ENCODE data around the gene RBP3.

Gene RBP3

DNA sequence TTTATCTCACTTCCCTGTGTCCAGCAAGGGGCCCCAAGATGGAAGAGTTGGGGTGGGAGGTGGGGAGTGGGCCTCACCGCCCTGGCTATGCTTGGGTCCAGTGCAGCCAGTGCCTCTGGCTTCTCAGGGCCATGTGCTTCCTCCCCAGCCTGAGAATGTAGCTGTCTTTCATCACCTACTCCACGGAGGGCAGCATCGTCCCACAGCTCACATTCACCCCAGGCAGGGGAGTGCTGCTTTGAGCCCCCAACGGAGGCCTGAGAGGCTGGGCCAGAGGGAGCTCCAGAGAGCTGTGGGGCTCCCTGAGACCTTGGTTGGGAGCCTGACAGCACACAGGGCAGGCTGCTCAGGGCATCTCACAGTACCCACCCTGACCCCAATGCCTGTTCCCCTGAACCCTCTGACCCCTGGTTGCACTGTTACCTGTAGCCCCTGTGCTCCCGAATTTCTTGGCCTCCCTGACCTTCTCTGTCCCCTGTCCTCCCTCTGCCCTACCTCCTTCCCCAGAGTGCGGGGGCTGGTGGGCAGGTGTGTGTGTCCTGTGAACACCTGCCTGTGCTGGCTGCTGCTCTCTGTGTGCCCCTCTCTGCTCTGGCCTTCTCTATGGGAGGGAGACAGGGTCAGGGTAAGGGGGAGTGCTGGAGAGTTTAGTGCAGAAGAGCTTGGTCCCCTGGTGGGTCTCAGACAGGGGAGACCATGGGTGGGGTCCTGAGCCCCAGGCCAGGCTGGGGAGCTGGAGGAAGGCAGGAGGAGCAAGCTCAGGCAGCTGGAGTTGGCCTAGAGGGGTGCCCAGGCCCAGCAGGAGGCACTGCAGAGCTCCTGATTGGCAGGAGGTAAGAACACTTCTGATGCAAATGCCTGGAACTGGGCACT is 55.5 kb downstream of the RBP3 start:
- no peak for DNase-seq

DNA sequence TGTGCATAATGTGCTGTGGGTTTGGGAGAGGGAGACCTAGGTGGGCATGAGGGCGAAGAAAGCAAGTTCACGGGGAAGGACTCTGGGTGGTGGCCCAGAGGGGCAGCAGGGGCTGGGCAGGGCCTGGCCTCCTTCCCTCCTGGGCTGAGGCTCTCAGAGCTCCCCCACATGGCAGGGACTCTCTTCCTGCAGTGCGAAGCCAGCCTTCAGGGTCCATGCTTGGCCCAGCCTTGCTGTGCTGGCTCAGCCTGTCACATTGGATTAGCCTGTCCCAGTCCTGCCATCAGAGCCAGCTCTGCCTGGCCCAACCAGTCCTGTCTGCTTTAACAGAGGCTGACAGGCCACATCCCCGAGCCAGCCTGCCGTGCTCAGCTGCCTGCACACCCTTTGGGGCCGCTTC is 56.3 kb downstream of the RBP3 start:
- DNase-seq = no peak

DNA sequence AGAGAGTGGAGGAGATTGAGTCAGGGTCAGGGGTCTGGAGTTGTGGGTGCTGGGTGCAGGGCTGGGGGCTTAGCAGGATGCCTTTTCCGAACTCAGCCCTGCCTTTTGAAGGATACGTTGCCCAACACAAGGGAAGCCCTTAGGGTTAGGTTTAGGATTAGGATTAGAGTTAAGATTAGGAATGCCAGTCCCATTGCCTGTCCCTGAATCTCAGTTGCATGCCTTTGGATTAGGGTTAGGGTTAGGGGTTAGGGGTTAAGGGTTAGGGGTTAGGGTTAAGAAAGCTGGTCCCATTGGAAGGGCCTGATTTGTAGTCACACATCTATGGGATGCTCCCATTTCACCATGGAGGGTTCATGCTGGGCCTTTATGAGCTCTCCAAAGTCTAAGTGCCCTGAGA is 56.8 kb downstream of the RBP3 start:
- no peak for DNase-seq

DNA sequence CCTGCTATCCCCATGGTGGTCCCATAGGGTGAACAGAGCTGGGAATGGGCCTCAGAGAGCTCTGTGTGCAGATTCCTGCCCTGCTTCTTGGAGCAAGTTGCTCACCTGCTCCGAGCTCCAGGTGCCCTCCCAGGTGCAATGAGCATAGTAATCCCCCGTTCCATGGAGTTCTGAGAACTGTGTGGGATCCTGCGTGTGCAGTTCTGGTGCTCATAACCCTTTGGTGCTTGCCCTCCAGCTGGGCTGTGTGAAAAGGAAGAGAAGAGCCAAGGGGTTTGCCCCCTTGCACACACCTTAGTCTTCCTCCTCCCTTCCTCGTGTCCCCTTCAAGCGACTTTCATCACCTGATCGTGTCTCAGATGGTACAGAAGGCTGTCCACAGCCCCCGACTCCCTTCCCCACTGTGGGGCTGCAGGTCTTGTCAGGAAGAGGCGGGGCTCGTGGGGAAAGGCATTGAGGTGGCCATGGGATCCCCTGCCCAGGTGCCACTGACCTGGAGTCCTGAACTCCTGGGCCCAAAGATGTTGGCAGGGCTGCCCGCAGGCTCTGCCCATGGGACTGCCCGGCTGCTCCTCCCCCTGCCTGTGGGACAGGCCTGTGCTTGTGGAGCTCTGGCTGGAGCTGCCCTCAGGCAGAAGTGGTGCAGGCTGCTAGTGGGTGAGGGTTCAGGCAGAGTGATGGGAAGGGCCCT is 57.8 kb downstream of the RBP3 start:
- DNase-seq = no peak

DNA sequence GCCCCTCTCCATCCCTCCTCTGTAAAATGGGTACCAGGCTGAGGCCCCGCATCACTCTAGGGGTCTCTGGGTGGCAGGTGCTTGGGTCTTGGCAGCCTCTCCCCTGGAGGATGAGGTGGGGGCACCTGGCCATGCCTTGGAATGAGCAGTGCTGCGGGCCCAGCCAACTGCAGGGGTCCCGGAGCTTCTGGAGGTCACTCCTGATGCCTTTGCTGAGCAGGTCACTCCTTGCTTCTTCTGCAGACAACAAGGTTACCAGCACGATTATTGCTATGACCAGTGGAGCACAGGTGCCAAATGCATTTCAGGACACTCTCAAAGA is 58.3 kb downstream of the RBP3 start:
- DNase-seq = no peak

DNA sequence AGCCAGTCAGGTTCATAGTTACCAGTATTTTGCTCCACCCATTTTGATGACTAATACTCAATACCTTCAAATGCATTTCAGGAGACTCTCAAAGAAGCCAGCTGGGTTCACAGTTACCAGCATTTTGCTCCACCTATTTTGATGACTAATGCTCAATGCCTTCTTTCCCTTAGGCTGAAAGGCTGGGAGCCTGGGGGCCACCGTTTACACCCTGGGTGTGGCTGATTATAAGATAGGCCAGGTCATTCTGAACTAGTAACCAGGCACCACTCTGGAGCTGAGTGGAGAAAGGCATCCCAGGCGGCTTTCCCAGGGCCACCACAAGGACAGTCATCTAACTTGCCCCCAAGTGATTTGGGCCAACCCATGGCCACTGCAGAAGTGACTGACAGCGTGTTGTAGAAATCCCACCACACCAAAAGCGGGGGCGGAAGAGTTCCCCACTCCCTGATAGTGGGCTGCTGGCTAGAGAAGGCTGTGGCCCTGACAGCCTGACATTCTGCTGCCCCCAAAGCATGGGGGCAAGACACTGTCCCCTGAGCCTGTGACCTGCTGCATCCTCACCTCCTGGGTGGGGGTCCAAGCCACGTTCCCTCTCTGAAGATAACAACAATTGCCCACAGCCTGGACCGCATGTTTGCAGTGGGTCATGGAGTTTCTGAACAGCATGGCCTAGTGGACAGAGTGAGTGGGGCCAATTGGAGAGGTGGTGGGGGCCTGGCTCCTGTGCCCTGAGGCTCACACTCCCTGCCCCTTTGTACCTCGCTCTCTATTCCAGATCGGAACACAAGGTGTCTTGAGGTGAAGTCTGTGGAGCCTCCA is 58.9 kb downstream of the RBP3 start:
- DNase-seq = no peak

All from activated CD8-positive, alpha-beta memory T cell treated with anti-CD3 and anti-CD28 coated beads, Interleukin-2, amount 50 U/mL, for 4 hours (primary cell).